Right lobe of liver (tissue), 4 donors: ENCODE data around the gene PNMA3.
"Not testable (repeated sequence)": the region's sequence is repeated elsewhere in the genome, so short reads cannot be mapped to it uniquely, and the experiment has no call there.

ENCODE experiments used
- CTCF ChIP-seq, 4 donors: fragments of 200-600 bp in 3 of 4; fragments of 450-650 bp in 1 of 4; IDR thresholded peaks; one replicate each; pipeline versions ENCODE4 v1.5.1 to v1.8.0; 2016 to 2022; ENCODE audit warnings: antibody characterized with exemption in 4 of 4, mild to moderate bottlenecking in 2 of 4
- POLR2A ChIP-seq: fragments of 450-650 bp; IDR thresholded peaks from one replicate; pipeline ENCODE4 v1.6.1; 2017; ENCODE audit warnings: antibody characterized with exemption, mild to moderate bottlenecking
- donor health status: DM: no; HTN: no; CAD: no.
- donor health status: DM: no; HTN: no; CAD: no.
- donor health status: DM: no; HTN: yes; CAD: no.

GRCh38 chrX:153073331-153073730 lies 17.1 kb downstream of the PNMA3 start:
- TF ChIP-seq POLR2A; CTCF (IDR thresholded peaks at IDR 0.05): not testable (repeated sequence)
